ENCODE results near the gene AVP.

AVP gene

DNA sequence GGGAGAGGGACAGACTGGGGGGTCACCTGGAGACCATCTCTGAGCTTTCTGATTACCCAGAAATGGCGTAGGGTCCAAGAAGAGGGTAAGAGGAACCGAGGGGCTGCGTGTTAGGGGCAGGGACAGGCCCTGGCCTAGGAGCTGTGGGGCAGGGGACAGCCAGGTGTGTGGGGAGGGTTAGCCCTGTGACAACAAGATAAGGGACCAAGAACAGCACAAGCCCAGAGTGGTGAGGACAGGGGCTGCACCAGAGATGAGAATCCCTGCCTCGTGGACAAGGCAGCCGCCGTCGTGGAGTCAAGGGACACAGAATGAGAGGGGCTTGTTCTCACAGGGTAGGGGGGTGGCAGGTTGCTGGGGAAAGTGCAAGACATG is 449 bp upstream of the AVP start:
- H4K20me1 ChIP-seq (ENCODE audit: low read depth, low read length) = no peaks in the 10 kb centered on the region
- no peaks in the 10 kb centered on the region for H3K36me3 ChIP-seq (ENCODE audit: low read length)
- no peaks in the 10 kb centered on the region for H3K79me2 ChIP-seq (ENCODE audit: insufficient read depth, low read length)
- no peaks in the 10 kb centered on the region for H3K27me3 ChIP-seq (ENCODE audit: low read length)
- H3K9me3 ChIP-seq (ENCODE audit: insufficient read depth, low read length) = no peaks in the 10 kb centered on the region
- no peak overlapping the region for H2AFZ ChIP-seq (ENCODE audit: low read depth, low read length, severe bottlenecking)
- H3K9me2 ChIP-seq (replicated peaks; ENCODE audit: insufficient read depth, low read length) = no peaks in the 10 kb centered on the region
- H3F3A ChIP-seq (ENCODE audit: insufficient read depth) = no peaks in the 10 kb centered on the region
- H3K27ac ChIP-seq (ENCODE audit: low read depth, low read length) = no peak overlapping the region
- H3K4me3 ChIP-seq (ENCODE audit: insufficient read depth, low read length, poor library complexity, severe bottlenecking) = no peak overlapping the region
- H3K4me2 ChIP-seq (ENCODE audit: low read depth, low read length, poor library complexity, severe bottlenecking) = no peak overlapping the region
- H3K9ac ChIP-seq (ENCODE audit: low read length) = no peak overlapping the region
- no peak for TF ChIP-seq EZH2phosphoT487 (conservative IDR thresholded peaks at IDR 0.05; ENCODE audit: low read length)
- no peak for TF ChIP-seq CTCF (IDR thresholded peaks at IDR 0.05; ENCODE audit: insufficient read depth, low read length, poor library complexity, severe bottlenecking)

DNA sequence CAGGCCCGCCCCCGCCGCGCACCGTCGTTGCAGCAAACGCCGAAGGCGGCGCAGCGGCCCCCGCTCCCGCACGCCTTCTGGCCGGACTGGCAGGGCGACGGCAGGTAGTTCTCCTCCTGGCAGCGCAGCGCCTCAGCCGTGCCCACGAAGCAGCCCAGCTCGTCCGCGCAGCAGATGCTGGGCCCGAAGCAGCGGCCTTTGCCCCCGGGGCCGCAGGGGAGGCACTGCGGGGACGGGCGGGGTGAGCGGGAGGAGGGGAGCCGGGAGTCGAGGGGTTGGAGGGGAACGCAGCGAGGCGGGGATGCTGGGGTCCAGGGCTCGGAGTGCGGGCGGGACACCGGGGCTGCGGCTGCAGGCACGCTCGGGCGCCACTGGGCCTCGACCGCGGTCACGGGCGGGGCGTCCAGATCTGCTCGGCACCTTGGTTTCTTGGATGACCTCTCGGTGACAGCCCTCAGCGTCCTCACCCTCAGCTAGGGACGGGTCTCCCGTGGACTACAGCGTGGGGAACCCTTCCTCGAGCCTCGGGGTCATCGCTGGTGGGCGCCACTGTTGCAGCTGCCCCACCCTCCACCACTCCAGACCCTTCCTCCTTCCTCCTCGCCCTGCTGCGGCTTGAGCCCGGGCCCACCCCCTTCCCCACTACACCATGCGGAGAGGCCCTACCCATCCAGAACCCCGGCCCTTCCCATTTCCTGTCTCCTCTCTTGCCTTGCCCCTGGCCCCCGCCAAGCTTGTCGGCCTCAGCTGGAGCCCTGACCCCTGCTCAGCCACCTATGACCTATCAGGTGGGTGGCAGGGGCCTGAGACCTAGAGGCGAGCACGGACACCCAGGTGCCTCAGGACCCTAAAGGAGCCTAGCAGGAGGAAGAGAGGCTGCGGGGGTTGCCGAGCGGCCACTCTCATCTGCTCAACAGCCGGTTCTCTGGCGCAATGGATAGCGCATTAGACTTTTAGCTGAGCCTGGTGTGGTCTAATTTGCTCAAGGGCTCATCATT is 1.3 kb downstream of the AVP start:
- Histone ChIP-seq H4K20me1 (ENCODE audit: low read depth, low read length) (no peaks in the 10 kb centered on the region), H3K36me3 (ENCODE audit: low read length) (no peaks in the 10 kb centered on the region), H3K9me2 (replicated peaks; ENCODE audit: insufficient read depth, low read length) (no peaks in the 10 kb centered on the region), H3K9ac (ENCODE audit: low read length) (no peak overlapping the region), H3K4me2 (ENCODE audit: low read depth, low read length, poor library complexity, severe bottlenecking) (no peak overlapping the region), H2AFZ (ENCODE audit: low read depth, low read length, severe bottlenecking) (no peak overlapping the region), H3K27me3 (ENCODE audit: low read length) (no peaks in the 10 kb centered on the region), H3K9me3 (ENCODE audit: insufficient read depth, low read length) (no peaks in the 10 kb centered on the region), H3K79me2 (ENCODE audit: insufficient read depth, low read length) (no peaks in the 10 kb centered on the region), H3F3A (ENCODE audit: insufficient read depth) (no peaks in the 10 kb centered on the region), H3K27ac (ENCODE audit: low read depth, low read length) (no peak overlapping the region), H3K4me3 (ENCODE audit: insufficient read depth, low read length, poor library complexity, severe bottlenecking) (no peak overlapping the region)
- TF ChIP-seq CTCF (IDR thresholded peaks at IDR 0.05; ENCODE audit: insufficient read depth, low read length, poor library complexity, severe bottlenecking) (no peak), EZH2phosphoT487 (conservative IDR thresholded peaks at IDR 0.05; ENCODE audit: low read length) (no peak)

GRCh38 chr20:3082306-3082951 is 2.1 kb downstream of the AVP start:
- no peaks in the 10 kb centered on the region for H3K79me2 ChIP-seq (ENCODE audit: insufficient read depth, low read length)
- H2AFZ ChIP-seq (ENCODE audit: low read depth, low read length, severe bottlenecking) = no peak overlapping the region
- H3K4me3 ChIP-seq (ENCODE audit: insufficient read depth, low read length, poor library complexity, severe bottlenecking) = no peak overlapping the region
- H3K27ac ChIP-seq (ENCODE audit: low read depth, low read length) = no peak overlapping the region
- H3K27me3 ChIP-seq (ENCODE audit: low read length) = no peaks in the 10 kb centered on the region
- H3K9me2 ChIP-seq (replicated peaks; ENCODE audit: insufficient read depth, low read length) = no peaks in the 10 kb centered on the region
- no peaks in the 10 kb centered on the region for H3K36me3 ChIP-seq (ENCODE audit: low read length)
- H3K9me3 ChIP-seq (ENCODE audit: insufficient read depth, low read length) = no peaks in the 10 kb centered on the region
- no peaks in the 10 kb centered on the region for H4K20me1 ChIP-seq (ENCODE audit: low read depth, low read length)
- no peak overlapping the region for H3K4me2 ChIP-seq (ENCODE audit: low read depth, low read length, poor library complexity, severe bottlenecking)
- TF ChIP-seq EZH2phosphoT487 (conservative IDR thresholded peaks at IDR 0.05; ENCODE audit: low read length) (no peak), CTCF (IDR thresholded peaks at IDR 0.05; ENCODE audit: insufficient read depth, low read length, poor library complexity, severe bottlenecking) (no peak)
- no peak overlapping the region for H3K9ac ChIP-seq (ENCODE audit: low read length)
- H3F3A ChIP-seq (ENCODE audit: insufficient read depth) = no peaks in the 10 kb centered on the region

All from SU-DHL-6 (cell line).